ENCODE data around the gene TCF7.

Gene TCF7

DNA sequence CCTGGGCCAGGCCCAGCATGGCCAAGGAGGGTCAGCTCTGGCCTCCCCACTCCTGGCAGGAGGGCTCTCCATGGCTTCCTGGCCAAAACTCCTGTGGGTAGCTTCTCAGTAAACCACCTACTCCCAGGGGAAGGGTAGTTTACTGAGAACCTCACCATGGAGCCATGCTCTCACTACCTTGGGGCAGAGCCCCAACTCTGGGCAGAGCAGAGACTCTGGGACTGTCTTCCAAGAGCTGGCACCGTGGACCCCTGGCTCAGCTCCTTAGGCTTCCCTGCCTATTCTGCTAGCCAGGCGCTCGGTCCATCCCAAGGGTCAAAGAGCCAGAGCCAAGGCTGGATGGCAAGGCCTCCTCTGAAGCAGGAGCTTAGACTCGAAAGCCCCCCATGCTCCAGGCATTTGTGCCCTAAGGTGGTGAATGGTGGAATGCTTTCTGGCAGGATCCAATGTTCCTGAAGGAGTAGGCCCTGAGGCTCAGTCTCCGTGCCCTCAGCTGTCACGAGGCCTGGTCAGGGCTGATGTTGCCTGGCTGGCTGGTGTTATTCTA, 19.6 kb downstream of the TCF7 start:
- Histone ChIP-seq H3K27me3 (no peaks in the 10 kb centered on the region), H3K9me3 (no peaks in the 10 kb centered on the region), H3K36me3 (peaks cover 23% of the 10 kb centered on the region), H3K4me3 (ENCODE audit: low read depth, low read length) (no peak overlapping the region), H3K4me1 (peaks cover 5% of the 10 kb centered on the region; the same call in 1 of the 2 replicates)
- TF ChIP-seq, protein P1, sequence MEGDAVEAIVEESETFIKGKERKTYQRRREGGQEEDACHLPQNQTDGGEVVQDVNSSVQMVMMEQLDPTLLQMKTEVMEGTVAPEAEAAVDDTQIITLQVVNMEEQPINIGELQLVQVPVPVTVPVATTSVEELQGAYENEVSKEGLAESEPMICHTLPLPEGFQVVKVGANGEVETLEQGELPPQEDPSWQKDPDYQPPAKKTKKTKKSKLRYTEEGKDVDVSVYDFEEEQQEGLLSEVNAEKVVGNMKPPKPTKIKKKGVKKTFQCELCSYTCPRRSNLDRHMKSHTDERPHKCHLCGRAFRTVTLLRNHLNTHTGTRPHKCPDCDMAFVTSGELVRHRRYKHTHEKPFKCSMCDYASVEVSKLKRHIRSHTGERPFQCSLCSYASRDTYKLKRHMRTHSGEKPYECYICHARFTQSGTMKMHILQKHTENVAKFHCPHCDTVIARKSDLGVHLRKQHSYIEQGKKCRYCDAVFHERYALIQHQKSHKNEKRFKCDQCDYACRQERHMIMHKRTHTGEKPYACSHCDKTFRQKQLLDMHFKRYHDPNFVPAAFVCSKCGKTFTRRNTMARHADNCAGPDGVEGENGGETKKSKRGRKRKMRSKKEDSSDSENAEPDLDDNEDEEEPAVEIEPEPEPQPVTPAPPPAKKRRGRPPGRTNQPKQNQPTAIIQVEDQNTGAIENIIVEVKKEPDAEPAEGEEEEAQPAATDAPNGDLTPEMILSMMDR (IDR thresholded peaks at IDR 0.05; ENCODE audit: low read depth, low read length) = no peak
- DNase-seq = no peak

DNA sequence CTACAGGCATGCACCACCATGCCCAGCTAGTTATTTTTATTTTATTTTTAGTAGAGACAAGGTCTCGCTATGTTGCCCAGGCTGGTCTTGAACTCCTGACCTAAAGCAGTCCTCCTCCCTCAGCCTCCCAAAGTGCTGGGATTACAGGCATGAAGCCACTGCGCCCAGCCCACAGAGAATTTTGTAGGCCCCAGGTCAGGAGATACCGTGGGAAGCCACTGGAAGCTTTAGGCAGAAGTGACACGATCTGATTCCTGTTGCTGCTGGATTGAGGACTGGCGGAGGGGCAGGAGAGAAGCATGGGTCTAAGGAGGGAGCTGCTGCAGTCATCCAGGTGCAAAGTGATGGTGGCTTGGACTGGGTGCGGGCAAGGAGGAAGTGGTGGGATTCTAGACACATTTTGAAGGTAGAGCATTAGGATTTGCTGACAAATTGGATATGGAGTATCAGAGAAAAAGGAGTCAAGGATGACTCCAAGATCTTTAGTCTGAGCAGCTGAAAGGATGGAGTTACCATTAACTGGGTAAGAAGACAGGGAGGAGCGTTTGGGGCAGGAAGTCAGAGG, 20.7 kb downstream of the TCF7 start:
- DNase-seq = no peak
- Histone ChIP-seq H3K9me3 (no peaks in the 10 kb centered on the region), H3K36me3 (peaks cover 30% of the 10 kb centered on the region), H3K27me3 (no peaks in the 10 kb centered on the region), H3K4me1 (peaks cover 3% of the 10 kb centered on the region), H3K4me3 (ENCODE audit: low read depth, low read length) (no peak overlapping the region)
- TF ChIP-seq, protein P1 (IDR thresholded peaks at IDR 0.05; ENCODE audit: low read depth, low read length) = no peak

DNA sequence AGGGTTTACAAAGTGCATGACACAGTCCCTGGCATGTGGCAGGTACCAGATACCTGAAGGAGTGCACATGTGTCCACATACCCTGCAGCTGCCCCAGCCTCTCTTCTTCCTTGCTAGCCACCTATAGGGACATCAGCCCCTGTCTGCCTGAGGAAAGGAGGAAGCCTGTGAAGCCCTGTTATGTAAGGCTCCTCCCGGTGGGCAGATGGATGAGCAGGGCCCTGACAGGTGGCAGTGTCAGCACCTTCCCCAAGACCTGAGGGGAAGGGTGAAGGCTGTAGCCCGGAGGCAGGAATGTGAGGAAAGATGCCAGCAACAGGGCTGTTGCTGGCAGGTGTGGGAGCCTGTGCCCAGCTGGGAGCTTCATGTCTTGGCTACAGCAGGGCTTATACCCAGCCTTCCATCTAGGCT, 21.7 kb downstream of the TCF7 start:
- Histone ChIP-seq H3K27me3 (no peaks in the 10 kb centered on the region), H3K36me3 (peaks cover 36% of the 10 kb centered on the region), H3K4me3 (ENCODE audit: low read depth, low read length) (no peak overlapping the region), H3K9me3 (no peaks in the 10 kb centered on the region), H3K4me1 (peaks cover 10% of the 10 kb centered on the region)
- TF ChIP-seq, protein P1 (IDR thresholded peaks at IDR 0.05; ENCODE audit: low read depth, low read length) = no peak
- no peak for DNase-seq

DNA sequence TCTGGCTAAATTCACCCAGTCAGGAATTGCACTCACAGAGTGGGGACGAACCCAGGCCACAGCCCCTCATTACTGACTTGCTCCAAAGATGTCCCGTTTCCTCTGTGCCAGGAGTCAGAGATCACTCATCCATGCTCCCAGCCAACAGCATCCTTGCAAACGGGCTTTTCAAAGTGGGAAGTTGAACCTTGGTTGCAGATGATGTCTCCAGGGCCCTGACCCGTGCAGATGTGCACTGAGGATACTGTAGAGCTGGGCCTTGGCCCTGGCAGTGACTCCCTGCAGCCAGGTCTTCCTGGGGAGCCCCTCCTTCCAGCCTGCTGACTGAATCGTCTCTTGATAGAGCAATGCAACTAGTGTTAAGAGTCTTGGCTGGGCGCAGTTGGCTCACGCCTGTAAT, 22.3 kb downstream of the TCF7 start:
- Histone ChIP-seq H3K9me3 (no peaks in the 10 kb centered on the region), H3K36me3 (peaks cover 34% of the 10 kb centered on the region), H3K4me1 (peaks cover 10% of the 10 kb centered on the region), H3K4me3 (ENCODE audit: low read depth, low read length) (no peak overlapping the region), H3K27me3 (no peaks in the 10 kb centered on the region)
- TF ChIP-seq, protein P1 (IDR thresholded peaks at IDR 0.05; ENCODE audit: low read depth, low read length) = no peak
- no peak for DNase-seq

DNA sequence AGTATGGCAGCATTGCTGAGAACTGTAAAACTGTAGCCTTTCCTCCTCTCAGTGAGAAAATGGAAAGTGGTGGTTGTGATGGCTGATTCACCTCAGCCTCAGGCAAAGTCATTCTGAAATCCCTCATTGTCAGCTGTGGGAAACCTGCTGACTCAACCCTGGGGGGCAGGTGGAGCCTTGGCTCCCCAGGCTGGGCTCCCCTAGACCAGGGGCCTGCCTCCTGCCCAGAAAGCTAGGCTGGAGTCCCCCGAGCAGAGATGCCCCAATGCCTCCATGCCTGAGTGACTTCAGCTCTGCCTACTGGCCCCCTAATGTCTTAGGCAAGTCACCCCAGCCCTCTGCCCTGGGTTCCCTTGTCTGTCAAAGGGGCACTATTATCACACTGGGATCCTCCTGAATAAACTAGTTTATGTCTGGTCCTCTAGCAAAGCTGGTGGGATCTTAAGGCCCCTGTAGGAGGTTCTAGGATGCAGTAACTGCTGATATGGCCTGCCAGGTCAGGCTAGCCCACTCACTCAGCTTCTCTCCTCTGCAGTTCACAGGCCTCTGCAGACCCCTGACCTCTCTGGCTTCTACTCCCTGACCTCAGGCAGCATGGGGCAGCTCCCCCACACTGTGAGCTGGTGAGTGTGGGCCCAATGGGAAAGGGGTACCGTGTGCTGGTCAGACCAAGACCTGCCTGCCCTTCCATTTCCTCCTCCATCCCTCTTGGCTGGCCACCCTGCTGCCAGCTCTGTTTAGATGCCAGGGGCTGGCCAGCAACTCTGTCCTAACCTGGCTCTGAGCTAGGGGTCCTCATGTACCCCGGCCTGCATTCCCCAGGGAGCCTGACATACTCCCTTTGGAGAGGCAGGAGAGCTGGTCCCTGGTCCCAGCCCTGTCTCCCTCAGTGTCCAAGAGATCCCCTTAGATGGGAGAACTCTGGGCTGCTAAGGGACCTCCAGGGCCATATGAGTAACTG, 24.2 kb downstream of the TCF7 start:
- Histone ChIP-seq H3K36me3 (peaks cover 39% of the 10 kb centered on the region), H3K9me3 (no peaks in the 10 kb centered on the region), H3K4me3 (ENCODE audit: low read depth, low read length) (no peak overlapping the region), H3K4me1 (peaks cover 10% of the 10 kb centered on the region), H3K27me3 (no peaks in the 10 kb centered on the region)
- no peak for DNase-seq
- TF ChIP-seq, protein P1 (IDR thresholded peaks at IDR 0.05; ENCODE audit: low read depth, low read length) = no peak
